Activated naive CD4-positive, alpha-beta T cell treated with anti-CD3 and anti-CD28 coated beads, Interleukin-2, amount 10 ng/mL, durations not matched to agents 7 days and 5 days (primary cell): ENCODE measurements around the gene LARGE1.

Source experiments
- CTCF ChIA-PET: fragments of 350-600 bp; sonication (Branson Sonifier 250); formaldehyde crosslinking; loops from one replicate; lab custom pipeline; 2021; ENCODE audit warnings: antibody characterized with exemption; lab: Charles Lee
- DNase-seq: peaks from one replicate; pipeline ENCODE4 v3.0.0-alpha.2; 2020
- H3K27ac Mint-ChIP-seq: one replicate; pipeline ENCODE4 v1.8.0; 2021; ENCODE audit warnings: mild to moderate bottlenecking, moderate library complexity, mixed read lengths
- H3K27me3 Mint-ChIP-seq: one replicate; pipeline ENCODE4 v1.8.0; 2021; ENCODE audit warnings: mild to moderate bottlenecking, mixed read lengths
- H3K36me3 Mint-ChIP-seq: one replicate; pipeline ENCODE4 v1.8.0; 2021; ENCODE audit warnings: mixed read lengths
- H3K4me1 Mint-ChIP-seq: one replicate; pipeline ENCODE4 v1.8.0; 2021; ENCODE audit warnings: mixed read lengths
- H3K4me3 Mint-ChIP-seq: one replicate; pipeline ENCODE4 v1.8.0; 2021; ENCODE audit warnings: mild to moderate bottlenecking, moderate library complexity, mixed read lengths
- H3K9me3 Mint-ChIP-seq: one replicate; pipeline ENCODE4 v1.8.0; 2021; ENCODE audit warnings: mixed read lengths

Gene LARGE1

DNA sequence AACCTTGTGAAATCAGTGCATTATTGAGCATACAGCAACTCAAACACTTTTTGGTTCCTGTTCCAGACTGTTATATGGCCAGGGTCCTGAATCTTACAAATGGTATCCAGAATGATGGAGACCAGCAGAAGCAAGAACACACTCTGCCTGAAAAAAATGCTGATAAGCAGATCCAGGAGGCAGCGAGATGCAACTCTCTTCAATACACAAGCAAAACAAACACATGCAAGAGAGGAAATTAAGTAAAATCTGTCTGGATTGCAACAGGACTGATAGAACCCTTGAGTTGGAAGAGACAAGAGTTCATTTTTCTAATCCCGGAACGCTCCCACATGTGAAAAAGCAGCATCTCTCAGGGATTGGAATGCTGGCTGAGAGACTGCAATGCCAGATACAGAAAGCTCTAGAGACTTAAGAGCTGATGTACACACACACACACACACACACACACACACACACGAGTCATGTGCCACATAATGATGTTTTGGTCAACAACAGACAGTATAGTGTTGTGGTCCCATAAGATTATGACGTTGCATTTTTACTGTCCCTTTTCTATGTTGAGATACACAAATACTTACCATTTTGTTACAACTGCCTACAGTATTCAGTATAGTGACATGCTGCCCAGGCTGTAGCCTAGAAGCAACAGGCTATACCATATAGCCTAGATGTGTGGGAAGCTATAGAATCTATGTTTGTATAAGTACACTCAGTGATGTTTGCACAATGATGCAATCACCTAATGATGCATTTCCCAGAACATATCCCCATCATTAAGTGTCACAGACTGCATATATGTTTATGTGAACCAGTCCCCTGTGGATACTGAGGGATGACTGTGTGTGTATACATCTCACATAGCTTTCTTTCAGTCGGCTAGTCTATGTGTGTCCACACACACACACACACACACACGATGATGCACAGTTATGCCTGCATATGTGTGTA is 406.6 kb downstream of the LARGE1 start:
- H3K36me3 Mint-ChIP-seq: no peaks in the 10 kb centered on the region
- no peaks in the 10 kb centered on the region for H3K4me1 Mint-ChIP-seq
- H3K27me3 Mint-ChIP-seq: no peaks in the 10 kb centered on the region
- no peak overlapping the region for H3K4me3 Mint-ChIP-seq
- CTCF ChIA-PET: no interaction called here
- no peak overlapping the region for H3K27ac Mint-ChIP-seq
- no peaks in the 10 kb centered on the region for H3K9me3 Mint-ChIP-seq
- no peak for DNase-seq

DNA sequence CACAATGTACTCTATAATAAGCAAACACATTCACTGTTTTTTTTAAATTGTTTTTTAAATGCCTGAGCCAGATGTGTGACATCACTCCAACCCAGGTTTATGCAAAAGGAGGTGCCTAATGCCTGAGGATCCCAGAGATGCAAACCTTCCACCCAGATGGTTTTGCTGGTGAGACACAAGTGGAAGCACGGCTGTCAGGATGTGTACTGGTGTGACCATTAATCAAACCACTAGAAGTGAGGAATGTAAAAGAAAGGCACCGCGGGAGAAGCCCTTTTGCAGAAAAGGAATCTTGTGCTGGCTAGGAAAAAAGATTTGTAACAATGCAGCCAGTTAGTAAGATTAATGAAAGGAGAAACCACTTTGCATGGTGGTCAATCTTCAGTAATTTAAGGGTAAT is 407.4 kb downstream of the LARGE1 start:
- no peaks in the 10 kb centered on the region for H3K4me1 Mint-ChIP-seq
- no peak for DNase-seq
- H3K9me3 Mint-ChIP-seq: no peaks in the 10 kb centered on the region
- CTCF ChIA-PET: no interaction called here
- H3K4me3 Mint-ChIP-seq: no peak overlapping the region
- no peaks in the 10 kb centered on the region for H3K27me3 Mint-ChIP-seq
- no peak overlapping the region for H3K27ac Mint-ChIP-seq
- H3K36me3 Mint-ChIP-seq: no peaks in the 10 kb centered on the region

DNA sequence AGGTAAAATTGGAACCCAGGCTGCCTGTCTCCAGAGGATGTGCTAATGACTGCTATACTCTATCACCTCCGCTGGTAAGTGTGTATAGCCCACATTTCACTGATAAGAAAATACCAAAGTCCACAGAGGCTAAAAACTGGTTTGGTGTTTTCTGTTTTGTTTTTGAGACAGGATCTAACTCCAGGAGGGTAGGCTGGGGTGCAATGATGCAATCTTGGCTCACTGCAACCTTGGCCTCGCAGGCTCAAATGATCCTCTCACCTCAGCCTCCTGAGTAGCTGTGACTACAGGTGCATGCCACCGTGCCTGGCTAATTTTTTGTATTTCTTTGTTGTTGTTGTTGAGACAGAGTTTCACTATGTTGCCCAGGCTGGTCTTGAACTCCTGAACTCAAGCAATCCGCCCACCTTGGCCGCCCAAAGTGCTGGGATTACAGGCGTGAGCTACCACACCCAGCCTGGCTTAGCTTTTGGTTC is 409.8 kb downstream of the LARGE1 start:
- no peaks in the 10 kb centered on the region for H3K36me3 Mint-ChIP-seq
- H3K27me3 Mint-ChIP-seq: no peaks in the 10 kb centered on the region
- no peak overlapping the region for H3K4me3 Mint-ChIP-seq
- CTCF ChIA-PET: no interaction called here
- no peaks in the 10 kb centered on the region for H3K4me1 Mint-ChIP-seq
- H3K9me3 Mint-ChIP-seq: no peaks in the 10 kb centered on the region
- DNase-seq: no peak
- no peak overlapping the region for H3K27ac Mint-ChIP-seq

DNA sequence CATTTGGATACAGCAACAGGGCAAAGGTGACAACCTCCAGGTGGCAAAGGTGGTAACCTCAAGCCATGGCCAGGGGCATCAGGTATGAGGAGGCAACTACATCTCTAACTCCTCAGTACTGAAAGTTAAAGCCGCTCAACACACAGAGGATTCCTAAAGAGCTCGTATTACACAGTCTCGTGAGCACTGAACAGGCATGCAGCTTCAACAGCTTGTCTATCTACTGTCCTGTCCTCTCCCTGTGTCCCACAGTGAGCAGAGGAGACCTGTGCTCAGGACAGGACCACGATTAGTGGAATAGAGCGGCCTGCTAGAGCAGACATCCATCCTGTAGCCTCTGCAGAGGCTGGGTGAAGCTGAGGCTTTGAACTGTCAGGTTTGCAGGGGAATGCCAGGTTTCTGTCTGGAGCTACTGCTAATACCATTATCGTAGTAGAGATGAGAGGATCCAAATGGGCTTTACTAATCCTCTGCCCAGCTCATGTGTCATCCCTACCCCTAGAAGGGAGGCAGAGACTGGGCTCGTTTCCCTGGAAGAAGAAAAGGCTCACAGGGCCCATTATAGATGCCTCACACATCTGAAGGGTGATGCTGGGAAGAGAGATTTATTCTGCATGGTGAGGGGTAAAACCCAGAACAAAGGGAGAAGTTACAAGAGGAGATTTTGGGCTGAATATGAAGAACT is 415.2 kb downstream of the LARGE1 start:
- Mint-ChIP-seq H3K27me3 (no peaks in the 10 kb centered on the region), H3K4me3 (no peak overlapping the region), H3K36me3 (no peaks in the 10 kb centered on the region), H3K9me3 (peaks cover 4% of the 10 kb centered on the region), H3K4me1 (no peaks in the 10 kb centered on the region), H3K27ac (no peak overlapping the region)
- CTCF ChIA-PET: no interaction called here
- no peak for DNase-seq

DNA sequence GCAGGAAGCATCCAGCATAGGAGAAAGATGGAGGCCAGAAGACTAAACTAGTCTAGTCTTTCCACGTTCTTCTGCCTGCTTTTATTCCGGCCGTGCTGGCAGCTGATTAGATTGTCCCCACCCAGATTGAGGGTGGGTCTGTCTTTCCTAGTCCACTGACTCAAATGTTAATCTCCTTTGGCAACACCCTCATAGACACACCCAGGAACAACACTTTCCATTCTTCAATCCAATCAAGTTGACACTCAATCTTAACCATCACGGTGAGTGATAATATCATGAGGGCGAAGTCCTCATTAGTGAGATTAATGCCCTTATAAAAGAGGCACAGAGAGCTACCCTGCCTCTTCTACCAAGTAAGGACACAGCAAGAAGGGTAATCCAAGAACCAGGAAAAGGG is 424.2 kb downstream of the LARGE1 start:
- Mint-ChIP-seq H3K27me3 (no peaks in the 10 kb centered on the region), H3K36me3 (no peaks in the 10 kb centered on the region), H3K9me3 (peaks cover 4% of the 10 kb centered on the region), H3K4me1 (peaks cover 7% of the 10 kb centered on the region), H3K27ac (no peak overlapping the region), H3K4me3 (no peak overlapping the region)
- DNase-seq: no peak
- CTCF ChIA-PET: no interaction called here

DNA sequence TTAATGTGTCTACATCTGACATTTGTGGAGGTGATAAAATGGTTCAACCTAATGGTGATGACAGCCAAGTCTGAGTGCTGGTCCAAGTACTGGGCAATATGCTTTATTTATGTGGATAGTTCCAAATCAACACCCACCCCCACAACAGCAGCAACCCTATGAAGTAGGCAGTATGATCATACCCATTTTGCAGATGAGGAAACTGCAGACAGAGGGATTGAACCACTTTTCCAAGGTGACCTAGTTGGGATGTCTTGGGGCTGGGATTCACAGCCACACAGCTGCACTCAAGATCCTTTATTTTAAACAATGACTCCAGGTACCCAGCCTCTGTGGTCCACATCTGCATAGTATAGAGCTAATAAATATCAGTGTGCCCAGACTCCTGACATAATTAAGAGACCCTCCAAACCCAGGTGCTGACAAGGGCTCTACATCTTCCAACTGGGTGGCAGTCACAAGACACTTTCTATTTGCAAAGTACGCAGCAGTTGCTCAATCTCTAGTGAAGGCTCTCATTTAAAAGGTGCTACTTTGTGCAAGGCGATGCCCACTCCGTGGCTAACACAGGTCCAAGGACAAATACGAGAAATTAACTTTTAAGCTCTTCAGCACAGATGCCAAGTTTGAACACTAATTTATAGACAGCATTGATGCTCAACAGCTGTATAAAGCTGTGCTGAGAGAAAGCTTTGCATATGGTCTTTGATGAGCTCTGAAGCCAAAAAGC is 426.6 kb downstream of the LARGE1 start:
- Mint-ChIP-seq H3K27ac (no peak overlapping the region), H3K4me1 (peaks cover 7% of the 10 kb centered on the region), H3K4me3 (no peak overlapping the region), H3K36me3 (no peaks in the 10 kb centered on the region), H3K27me3 (no peaks in the 10 kb centered on the region), H3K9me3 (peaks cover 10% of the 10 kb centered on the region)
- CTCF ChIA-PET: no interaction called here
- no peak for DNase-seq

DNA sequence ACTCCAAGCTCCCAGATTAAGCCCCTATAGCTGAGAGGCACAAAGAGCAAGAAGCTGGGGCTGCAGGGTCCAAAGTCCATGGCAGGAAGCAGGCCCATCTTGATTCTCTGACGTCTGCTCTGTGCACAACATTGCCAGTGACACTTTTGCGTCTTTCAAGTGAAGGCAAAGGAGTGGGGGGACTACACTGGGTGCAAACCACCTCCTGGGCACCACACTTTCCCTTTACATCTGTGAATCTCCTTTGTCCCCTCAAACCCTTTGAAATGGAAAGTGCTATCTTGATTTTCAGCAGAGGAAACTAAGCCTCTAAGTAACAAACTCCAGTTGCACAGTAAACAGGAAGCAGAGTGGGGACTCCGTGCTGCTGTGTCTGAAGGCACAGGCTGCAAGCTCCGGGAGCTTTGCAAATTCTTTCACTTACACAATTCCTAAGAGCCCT is 428.0 kb downstream of the LARGE1 start:
- Mint-ChIP-seq H3K9me3 (peaks cover 10% of the 10 kb centered on the region), H3K4me3 (peak overlapping the region; percentile 21), H3K4me1 (peaks cover 7% of the 10 kb centered on the region), H3K27ac (peak overlapping the region; percentile 84), H3K27me3 (no peaks in the 10 kb centered on the region), H3K36me3 (no peaks in the 10 kb centered on the region)
- CTCF ChIA-PET: no interaction called here
- no peak for DNase-seq

DNA sequence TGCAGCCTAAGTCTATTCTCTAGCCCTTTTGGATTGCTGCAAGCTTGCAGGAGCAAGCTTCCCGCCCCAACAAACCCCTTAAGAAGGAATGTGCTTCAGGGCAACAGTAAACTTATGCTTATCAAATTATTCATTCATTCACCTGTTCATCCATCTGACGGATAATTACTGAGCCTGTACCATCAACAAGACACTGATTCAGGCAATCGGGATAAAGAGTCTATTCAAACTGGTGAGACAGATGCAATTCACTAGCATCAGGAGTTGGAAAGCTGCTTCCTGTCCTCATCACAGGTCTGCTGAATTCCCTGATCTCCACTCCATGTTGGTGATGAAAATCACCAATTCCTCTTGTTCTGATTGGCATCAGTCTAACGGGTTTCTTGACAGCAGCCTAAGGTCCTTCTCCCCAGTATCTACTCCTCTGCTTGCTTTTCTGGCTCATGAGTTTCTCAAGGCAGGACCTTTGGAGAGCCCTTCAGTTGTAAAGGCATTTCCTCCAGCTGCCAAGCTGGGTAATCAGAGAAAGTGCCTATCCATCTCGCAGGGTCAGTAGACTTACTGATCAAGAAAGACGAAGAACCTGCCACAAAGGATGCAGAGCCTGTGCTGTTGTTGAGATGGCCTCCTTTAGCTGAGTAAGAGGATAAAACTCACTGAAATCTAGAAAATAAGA is 433.1 kb downstream of the LARGE1 start:
- Mint-ChIP-seq H3K27ac (no peak overlapping the region), H3K36me3 (no peaks in the 10 kb centered on the region), H3K27me3 (no peaks in the 10 kb centered on the region), H3K4me3 (no peak overlapping the region), H3K4me1 (peaks cover 2% of the 10 kb centered on the region), H3K9me3 (peaks cover 10% of the 10 kb centered on the region)
- no peak for DNase-seq
- CTCF ChIA-PET: no interaction called here

DNA sequence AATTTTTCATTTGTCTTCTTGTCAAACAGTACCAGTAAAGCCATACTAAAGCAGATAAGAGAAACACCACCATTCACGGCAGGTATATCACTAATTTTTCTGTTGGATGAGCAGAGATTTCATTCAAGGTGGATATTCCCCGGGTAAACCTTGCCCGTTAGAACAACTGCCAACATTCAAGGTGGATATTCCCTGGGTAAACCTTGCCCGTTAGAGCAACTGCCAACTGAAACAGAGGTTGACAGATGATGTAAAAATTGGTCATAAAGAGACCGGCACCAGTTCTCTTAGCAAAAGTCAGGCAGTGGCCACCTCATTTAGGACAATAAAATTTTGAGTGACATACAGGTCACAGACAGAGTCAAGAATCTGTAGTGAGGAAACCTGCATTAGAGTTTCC is 438.7 kb downstream of the LARGE1 start:
- CTCF ChIA-PET: no interaction called here
- no peaks in the 10 kb centered on the region for H3K4me1 Mint-ChIP-seq

DNA sequence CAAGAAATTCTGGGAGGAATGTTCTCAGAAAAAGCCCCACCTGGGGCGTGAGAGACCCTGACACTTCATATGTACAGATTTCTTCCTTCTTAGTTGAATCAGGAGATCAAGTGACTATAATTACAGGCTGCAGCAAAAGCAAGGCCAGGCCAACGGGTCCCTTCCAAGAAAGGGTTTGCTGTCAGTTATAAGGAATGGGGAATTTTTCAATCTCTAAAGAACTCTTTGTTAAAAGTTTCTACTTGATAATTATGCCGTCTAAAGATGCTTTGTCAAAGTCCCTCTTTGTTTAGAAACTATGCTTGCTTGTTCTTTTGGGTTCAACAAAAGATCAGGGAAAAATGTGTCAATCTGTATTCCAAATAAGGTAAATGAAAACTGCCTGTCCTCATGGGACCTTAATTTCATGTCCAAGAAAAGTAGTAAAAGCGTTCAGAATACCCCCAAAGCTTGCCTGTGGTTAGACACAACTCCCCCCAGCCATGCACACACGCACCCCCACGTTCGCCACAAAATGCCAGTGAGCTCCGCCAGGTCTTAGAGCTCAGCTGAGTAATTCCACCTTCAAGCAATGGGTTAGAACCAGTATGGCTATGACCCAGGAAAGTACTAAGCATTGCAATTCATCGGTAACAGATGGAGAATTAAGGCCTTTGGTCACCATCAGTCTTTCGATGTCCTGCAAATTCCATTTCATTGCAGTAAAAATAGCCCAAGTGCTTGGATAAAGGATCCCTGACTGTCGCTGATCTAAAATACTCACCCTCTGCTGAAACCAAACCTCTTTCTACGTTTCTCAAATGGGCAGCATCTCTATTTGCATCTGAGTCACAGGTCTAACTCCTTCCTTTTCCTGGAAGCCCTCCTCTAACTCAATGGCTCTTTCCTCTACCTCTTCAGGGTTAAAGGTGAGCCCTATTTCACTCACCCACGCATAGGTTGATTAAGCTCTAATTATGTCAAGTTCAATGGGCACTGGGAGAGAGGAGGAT is 442.9 kb downstream of the LARGE1 start:
- H3K27me3 Mint-ChIP-seq: no peaks in the 10 kb centered on the region
- CTCF ChIA-PET: no interaction called here
- H3K36me3 Mint-ChIP-seq: no peaks in the 10 kb centered on the region
- H3K9me3 Mint-ChIP-seq: peaks cover 15% of the 10 kb centered on the region
- H3K4me1 Mint-ChIP-seq: no peaks in the 10 kb centered on the region
- no peak overlapping the region for H3K27ac Mint-ChIP-seq
- H3K4me3 Mint-ChIP-seq: no peak overlapping the region
- DNase-seq: no peak

More for the DNA sequence above, 438.7 kb downstream of the LARGE1 start:
- DNase-seq: no peak
- H3K4me3 Mint-ChIP-seq: no peak overlapping the region
- no peaks in the 10 kb centered on the region for H3K36me3 Mint-ChIP-seq
- H3K27me3 Mint-ChIP-seq: no peaks in the 10 kb centered on the region
- no peak overlapping the region for H3K27ac Mint-ChIP-seq
- H3K9me3 Mint-ChIP-seq: peaks cover 8% of the 10 kb centered on the region

DNA sequence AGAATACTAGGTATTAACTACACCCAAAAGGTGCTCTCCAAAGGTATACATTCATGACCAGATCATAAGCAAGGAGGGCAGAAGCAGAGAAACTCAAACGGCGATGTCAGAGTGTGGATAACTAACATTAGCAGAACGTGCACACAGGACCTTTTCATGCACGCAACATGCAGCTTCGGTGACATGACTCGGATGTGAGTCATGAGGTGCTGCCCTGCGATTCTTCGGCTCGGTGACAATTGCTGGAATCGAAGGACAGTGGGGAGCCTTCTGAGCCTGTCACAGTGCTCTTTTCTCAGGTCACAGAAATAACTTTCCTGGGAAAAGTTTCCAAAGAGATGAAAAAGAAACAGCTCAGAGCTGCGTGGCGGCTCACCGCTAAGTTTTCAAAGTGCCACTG is 443.6 kb downstream of the LARGE1 start:
- CTCF ChIA-PET: no interaction called here
- no peaks in the 10 kb centered on the region for H3K36me3 Mint-ChIP-seq

DNA sequence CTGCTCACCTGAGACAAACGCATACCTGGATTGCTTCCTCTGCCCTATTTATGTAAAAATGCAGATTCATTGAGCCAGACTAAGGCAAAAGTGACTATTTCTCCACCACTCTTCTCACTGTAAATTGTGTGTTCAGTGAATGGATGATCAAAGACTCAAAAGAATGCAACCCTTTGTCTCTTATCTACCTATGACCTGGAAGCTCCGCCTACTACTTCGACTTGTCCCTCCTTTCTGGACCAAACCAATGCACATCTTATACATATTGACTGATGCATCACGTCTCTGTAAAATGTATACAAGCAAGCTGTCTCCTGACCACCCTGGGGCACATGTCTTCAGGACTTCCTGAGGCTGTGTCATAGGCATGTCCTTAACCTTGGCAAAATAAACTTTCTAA is 444.1 kb downstream of the LARGE1 start:
- Mint-ChIP-seq H3K4me1 (no peaks in the 10 kb centered on the region), H3K4me3 (no peak overlapping the region), H3K27ac (no peak overlapping the region), H3K36me3 (no peaks in the 10 kb centered on the region), H3K9me3 (peaks cover 20% of the 10 kb centered on the region), H3K27me3 (no peaks in the 10 kb centered on the region)
- no peak for DNase-seq
- CTCF ChIA-PET: no interaction called here

More for the DNA sequence above, 443.6 kb downstream of the LARGE1 start:
- H3K27ac Mint-ChIP-seq: no peak overlapping the region
- H3K4me1 Mint-ChIP-seq: no peaks in the 10 kb centered on the region
- H3K4me3 Mint-ChIP-seq: no peak overlapping the region
- no peaks in the 10 kb centered on the region for H3K27me3 Mint-ChIP-seq
- H3K9me3 Mint-ChIP-seq: peaks cover 20% of the 10 kb centered on the region
- no peak for DNase-seq

DNA sequence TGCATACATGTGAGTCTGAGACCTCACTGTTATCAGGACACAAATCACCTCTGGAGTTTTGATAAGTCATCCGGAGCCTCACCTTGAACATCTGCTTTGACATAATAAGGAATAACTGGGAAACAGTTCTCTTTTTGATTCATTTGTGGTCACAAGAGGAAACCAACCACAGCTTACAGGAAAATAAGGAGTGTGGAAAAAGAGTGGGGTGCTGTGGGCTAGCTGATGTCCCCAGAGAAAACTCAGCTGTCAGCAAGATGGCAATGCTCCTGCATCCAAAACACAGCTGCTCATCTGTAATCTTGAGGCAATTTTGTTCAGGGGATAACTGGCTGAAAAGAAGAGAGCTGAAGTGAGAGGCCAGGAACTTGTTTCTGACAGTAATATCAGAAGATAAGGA is 445.7 kb downstream of the LARGE1 start:
- no peak overlapping the region for H3K4me3 Mint-ChIP-seq
- peaks cover 23% of the 10 kb centered on the region for H3K9me3 Mint-ChIP-seq
- no peaks in the 10 kb centered on the region for H3K4me1 Mint-ChIP-seq
- CTCF ChIA-PET: no interaction called here
- no peak for DNase-seq
- no peak overlapping the region for H3K27ac Mint-ChIP-seq
- no peaks in the 10 kb centered on the region for H3K36me3 Mint-ChIP-seq
- H3K27me3 Mint-ChIP-seq: no peaks in the 10 kb centered on the region
